IMR-90 (cell line): ENCODE results near the gene TMEM38B. TPM values are rescaled to one million over a fixed set of nuclear protein-coding genes. Genes with fewer than 3 reads are reported as not detected.

Experiments used
- ATAC-seq: fragments of 200-7000 bp; cut with Tn5 transposase; 2 replicates; pipeline ENCODE4 v1.9.1; 2020; ENCODE audit warnings: low read depth, mild to moderate bottlenecking, moderate library complexity
- BruUV-seq: library from RNA; stranded (reverse); fragments of 400-500 nt; replicated peaks from 2 replicates; lab custom pipeline; 2021; lab: Mats Ljungman, UMichigan
- CTCF ChIA-PET: fragments of 300-600 bp; formaldehyde crosslinking; extraction: SDS; loops from one replicate; lab custom pipeline; 2021; ENCODE audit warnings: antibody characterized with exemption; lab: Yijun Ruan, JAX
- POLR2A ChIA-PET: fragments of 300-600 bp; sonication (Branson Sonifier 250); formaldehyde crosslinking; loops from one replicate; lab custom pipeline; 2022; ENCODE audit warnings: antibody characterized with exemption; ENCODE audit not compliant: unreplicated experiment; lab: Charles Lee
- DNase-seq: peaks from one replicate; pipeline ENCODE4 v3.0.0; 2013
- H2AFZ ChIP-seq: replicated peaks from 2 replicates; pipeline ENCODE3; 2013; ENCODE audit warnings: low read length, mild to moderate bottlenecking; ENCODE audit not compliant: poor library complexity
- H2AK5ac ChIP-seq: 2 replicates; pipeline ENCODE4 v1.6.1; 2013; ENCODE audit warnings: low read depth, low read length, inconsistent platforms
- H2AK9ac ChIP-seq: replicated peaks from 2 replicates; pipeline ENCODE3; 2013; ENCODE audit warnings: mild to moderate bottlenecking, low read depth, low read length, moderate library complexity; ENCODE audit not compliant: poor library complexity
- H2BK120ac ChIP-seq: 2 replicates; pipeline ENCODE4 v1.6.1; 2013; ENCODE audit warnings: low read depth, low read length, inconsistent platforms
- H2BK15ac ChIP-seq: 3 replicates; pipeline ENCODE4 v1.6.1; 2013; ENCODE audit warnings: low read depth, low read length, inconsistent platforms
- H2BK20ac ChIP-seq: 2 replicates; pipeline ENCODE4 v1.6.1; 2013; ENCODE audit warnings: low read depth, mild to moderate bottlenecking, inconsistent platforms, low read length, moderate library complexity
- H2BK5ac ChIP-seq: 2 replicates; pipeline ENCODE4 v1.6.1; 2013; ENCODE audit warnings: mild to moderate bottlenecking, low read depth, low read length, inconsistent platforms; ENCODE audit not compliant: poor library complexity, severe bottlenecking
- H3K14ac ChIP-seq: replicated peaks from 2 replicates; pipeline ENCODE4 v1.6.1; 2013; ENCODE audit warnings: low read depth, low read length, inconsistent platforms
- H3K18ac ChIP-seq: 2 replicates; pipeline ENCODE4 v1.6.1; 2013; ENCODE audit warnings: low read depth, low read length, control low read depth
- H3K23ac ChIP-seq: 2 replicates; pipeline ENCODE4 v1.6.1; 2013; ENCODE audit warnings: low read depth, low read length, inconsistent platforms
- H3K27ac ChIP-seq: 2 replicates; pipeline ENCODE4 v1.5.1; 2013; ENCODE audit warnings: mild to moderate bottlenecking, control low read depth, low read length; ENCODE audit not compliant: insufficient read depth
- H3K27me3 ChIP-seq: 2 replicates; pipeline ENCODE4 v1.6.1; 2013; ENCODE audit warnings: low read length; ENCODE audit not compliant: control insufficient read depth, insufficient read depth
- H3K36me3 ChIP-seq: 2 replicates; pipeline ENCODE4 v1.6.1; 2013; ENCODE audit warnings: low read length, mixed read lengths; ENCODE audit not compliant: control insufficient read depth, insufficient read depth
- H3K4ac ChIP-seq: 2 replicates; pipeline ENCODE4 v1.6.1; 2013; ENCODE audit warnings: low read depth, low read length, inconsistent platforms
- H3K4me1 ChIP-seq: 2 replicates; pipeline ENCODE4 v1.6.1; 2013; ENCODE audit warnings: low read length, mixed read lengths; ENCODE audit not compliant: control insufficient read depth, insufficient read depth
- H3K4me2 ChIP-seq: 2 replicates; pipeline ENCODE4 v1.6.1; 2013; ENCODE audit warnings: low read depth, mild to moderate bottlenecking, control low read depth, low read length, moderate library complexity
- H3K4me3 ChIP-seq: 2 replicates; pipeline ENCODE4 v1.5.1; 2013; ENCODE audit warnings: low read depth, mild to moderate bottlenecking, control low read depth, low read length, moderate library complexity; ENCODE audit not compliant: insufficient read depth
- H3K56ac ChIP-seq: 2 replicates; pipeline ENCODE4 v1.6.1; 2013; ENCODE audit warnings: low read length, inconsistent platforms; ENCODE audit not compliant: insufficient read depth; ENCODE audit errors: extremely low read depth
- H3K79me1 ChIP-seq, 2 experiments: 2 replicates each; pipeline ENCODE4 v1.6.1; 2013; ENCODE audit warnings: low read length in 2 of 2, inconsistent platforms in 1 of 2, low read depth in 1 of 2
- H3K9ac ChIP-seq: 2 replicates; pipeline ENCODE4 v1.6.1; 2013; ENCODE audit warnings: low read depth, low read length, control low read depth
- H3K9me1 ChIP-seq: 2 replicates; pipeline ENCODE4 v1.6.1; 2013; ENCODE audit warnings: low read length, inconsistent platforms; ENCODE audit not compliant: insufficient read depth
- H3K9me3 ChIP-seq: 2 replicates; pipeline ENCODE4 v1.6.1; 2013; ENCODE audit warnings: low read length; ENCODE audit not compliant: control insufficient read depth, insufficient read depth
- H4K20me1 ChIP-seq: 2 replicates; pipeline ENCODE4 v1.6.1; 2013; ENCODE audit warnings: low read length, inconsistent platforms; ENCODE audit not compliant: insufficient read depth
- H4K5ac ChIP-seq: 2 replicates; pipeline ENCODE4 v1.6.1; 2013; ENCODE audit warnings: mild to moderate bottlenecking, low read depth, low read length, control low read depth
- H4K8ac ChIP-seq, 2 experiments: 2 replicates each; pipeline ENCODE4 v1.6.1; 2013; ENCODE audit warnings: low read depth in 2 of 2, low read length in 2 of 2, control low read depth in 1 of 2, inconsistent platforms in 1 of 2
- H4K91ac ChIP-seq: 2 replicates; pipeline ENCODE4 v1.6.1; 2013; ENCODE audit warnings: low read depth, low read length, inconsistent platforms; ENCODE audit not compliant: insufficient read depth
- BHLHE40 ChIP-seq: fragments of 150-350 bp; IDR thresholded peaks from 2 replicates; pipeline ENCODE4 v1.6.1; 2016; ENCODE audit warnings: mild to moderate bottlenecking, low read depth, low read length
- MAZ ChIP-seq: IDR thresholded peaks from 2 replicates; pipeline ENCODE4 v1.6.1; 2012; ENCODE audit warnings: low read depth, mild to moderate bottlenecking, low read length, improper control_type of control experiment, moderate library complexity, borderline replicate concordance
- RCOR1 ChIP-seq: IDR thresholded peaks from 2 replicates; pipeline ENCODE4 v1.6.1; 2012; ENCODE audit warnings: mild to moderate bottlenecking, low read length, improper control_type of control experiment; ENCODE audit not compliant: insufficient replicate concordance
- WGBS, 2 experiments: methylation state at CpG; one replicate each; pipeline versions ENCODE4 v1.1.5 to v1.1.7; 2013; ENCODE audit warnings: missing lambda C conversion rate in 2 of 2; ENCODE audit not compliant: insufficient read length in 1 of 2; ENCODE audit errors: extremely low coverage in 2 of 2; 5-methylcytosine and 5-hydroxymethylcytosine counted together
- dilution Hi-C: fragments of 300-500 bp; cut with HindIII; formaldehyde crosslinking; loops from one replicate; pipeline ENCODE4 v1.14.3; 2018; ENCODE audit warnings: low sequenced_read_pairs; ENCODE audit not compliant: unreplicated experiment
- in situ Hi-C: fragments of 300-500 bp; cut with MboI; formaldehyde crosslinking; loops from 3 replicates; pipeline ENCODE4 v1.14.3; 2019; ENCODE audit warnings: low sequenced_read_pairs, inconsistent platforms, mixed read lengths
- intact Hi-C: fragments of 100-400 bp; cut with micrococcal nuclease; formaldehyde crosslinking; loops from 2 replicates; pipeline ENCODE4 v1.10.0; 2022
- polyA plus RNA-seq, 3 experiments: library from polyadenylated mRNA; depleted of rRNA; stranded (reverse); fragments of >200 nt; gene quantifications; 2 replicates each; pipeline ENCODE4 v1.2.3, GENCODE V29; 2012; ENCODE audit warnings: low replicate concordance in 1 of 3
- total RNA-seq: library from RNA; depleted of rRNA; stranded (reverse); fragments of >200 nt; gene quantifications from 2 replicates; pipeline ENCODE4 v1.2.3, GENCODE V29; 2012
- TF ChIP-seq, protein P1 (sequence below): fragments of 150-350 bp; IDR thresholded peaks from 2 replicates; pipeline ENCODE4 v1.6.1; 2016; ENCODE audit warnings: low read depth, mild to moderate bottlenecking, low read length, moderate library complexity, borderline replicate concordance

Gene TMEM38B
- total and polyA plus RNA-seq, 2 of the 4 experiments (the other 2 are of a cell fraction): 3.3 to 11.5 TPM

DNA sequence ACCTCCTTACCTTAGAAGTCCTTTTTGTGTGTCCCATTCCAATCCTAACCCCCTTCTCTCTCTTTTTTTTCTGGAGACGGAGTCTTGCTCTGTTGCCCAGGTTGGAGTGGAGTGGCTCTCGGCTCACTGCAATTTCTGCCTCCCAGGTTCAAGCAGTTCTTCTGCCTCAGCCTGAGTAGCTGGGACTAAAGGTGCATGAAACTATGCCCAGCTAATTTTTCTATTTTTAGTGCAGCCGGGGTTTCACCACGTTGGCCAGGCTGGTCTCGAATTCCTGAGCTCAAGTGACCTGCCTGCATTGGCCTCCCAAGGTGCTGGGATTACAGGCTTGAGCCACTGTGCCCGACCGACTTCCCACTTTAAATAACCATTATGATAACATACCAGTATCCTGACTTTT, 17.5 kb downstream of the TMEM38B start:
- dilution Hi-C loops: no loop called here
- Histone ChIP-seq H3K4me1 (no peaks in the 10 kb centered on the region), H3K27ac (no peak overlapping the region), H3K27me3 (no peaks in the 10 kb centered on the region), H2AK5ac (no peak overlapping the region), H4K91ac (no peak overlapping the region), H2AK9ac (no peak overlapping the region), H3K9me1 (0 out of 2 replicates have a peak, but pooled peaks cover 3% of the 10 kb centered on the region), H3K9ac (no peak overlapping the region), H3K9me3 (no peaks in the 10 kb centered on the region), H3K4me3 (no peak overlapping the region), H3K23ac (no peak overlapping the region), H4K20me1 (no peaks in the 10 kb centered on the region), H2BK5ac (no peak overlapping the region), H4K8ac (no peak overlapping the region), H3K14ac (no peak overlapping the region), H3K36me3 (no peaks in the 10 kb centered on the region), H4K5ac (no peak overlapping the region), H3K4me2 (no peak overlapping the region), H2BK15ac (no peak overlapping the region), H2AFZ (no peak overlapping the region), H2BK120ac (no peak overlapping the region), H3K4ac (no peak overlapping the region), H3K79me1 (no peaks in the 10 kb centered on the region), H3K18ac (no peak overlapping the region), H3K56ac (no peak overlapping the region), H2BK20ac (no peak overlapping the region)
- ChIA-PET POLR2A (no interaction called here), CTCF (no interaction called here)
- no TSS peak for BruUV-seq
- in situ Hi-C loops: no loop called here
- DNase-seq: no peak
- intact Hi-C loops: no loop called here
- no peak for ATAC-seq
- no CpG with 5 or more reads among the region's 7 CpGs for WGBS, 2 experiments
- TF ChIP-seq BHLHE40 (no peak), MAZ (no peak), RCOR1 (no peak)
- TF ChIP-seq, protein P1, sequence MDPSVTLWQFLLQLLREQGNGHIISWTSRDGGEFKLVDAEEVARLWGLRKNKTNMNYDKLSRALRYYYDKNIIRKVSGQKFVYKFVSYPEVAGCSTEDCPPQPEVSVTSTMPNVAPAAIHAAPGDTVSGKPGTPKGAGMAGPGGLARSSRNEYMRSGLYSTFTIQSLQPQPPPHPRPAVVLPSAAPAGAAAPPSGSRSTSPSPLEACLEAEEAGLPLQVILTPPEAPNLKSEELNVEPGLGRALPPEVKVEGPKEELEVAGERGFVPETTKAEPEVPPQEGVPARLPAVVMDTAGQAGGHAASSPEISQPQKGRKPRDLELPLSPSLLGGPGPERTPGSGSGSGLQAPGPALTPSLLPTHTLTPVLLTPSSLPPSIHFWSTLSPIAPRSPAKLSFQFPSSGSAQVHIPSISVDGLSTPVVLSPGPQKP: no peak
